Stimulated activated CD4-positive, alpha-beta T cell treated with anti-CD3 and anti-CD28 coated beads, Interleukin-4, amount 100 ng/mL, for 48 hours (primary cell): ENCODE data around the gene CCDC88C.

Source experiments
- DNase-seq, 2 donors: peaks; one replicate each; pipeline ENCODE4 v3.0.0-alpha.2; 2020; ENCODE audit warnings: low read depth in 2 of 2

CCDC88C gene

GRCh38 chr14:91350483-91350812 lies 67.2 kb downstream of the CCDC88C start:
- no peak for DNase-seq

- peak; percentile 33 to 63 for DNase-seq
Observed at GRCh38 chr14:91349481-91350074, 68.0 kb downstream of the CCDC88C start.

GRCh38 chr14:91348845-91349465 lies 68.7 kb downstream of the CCDC88C start:
- no peak for DNase-seq

- DNase-seq = no peak
Observed at GRCh38 chr14:91346838-91347173, 70.8 kb downstream of the CCDC88C start.

GRCh38 chr14:91344096-91344495 lies 73.5 kb downstream of the CCDC88C start:
- no peak for DNase-seq

- no peak for DNase-seq
Observed at GRCh38 chr14:91343051-91343450, 74.6 kb downstream of the CCDC88C start.

- DNase-seq = no peak
Observed at GRCh38 chr14:91342206-91342760, 75.3 kb downstream of the CCDC88C start.

GRCh38 chr14:91341751-91342154 lies 75.9 kb downstream of the CCDC88C start:
- no peak for DNase-seq

GRCh38 chr14:91341334-91341733 lies 76.3 kb downstream of the CCDC88C start:
- no peak for DNase-seq

GRCh38 chr14:91339671-91340369 lies 77.8 kb downstream of the CCDC88C start:
- DNase-seq = no peak

- no peak for DNase-seq
Observed at GRCh38 chr14:91339076-91339475, 78.5 kb downstream of the CCDC88C start.

- no peak for DNase-seq
Observed at GRCh38 chr14:91338379-91338778, 79.2 kb downstream of the CCDC88C start.

GRCh38 chr14:91337699-91338335 lies 79.8 kb downstream of the CCDC88C start:
- no peak for DNase-seq

GRCh38 chr14:91336093-91336450 lies 81.5 kb downstream of the CCDC88C start:
- DNase-seq = no peak

GRCh38 chr14:91335191-91336092 lies 82.2 kb downstream of the CCDC88C start:
- DNase-seq = no peak

GRCh38 chr14:91333650-91334039 lies 84.0 kb downstream of the CCDC88C start:
- no peak for DNase-seq

GRCh38 chr14:91332986-91333649 lies 84.5 kb downstream of the CCDC88C start:
- DNase-seq = no peak

GRCh38 chr14:91332171-91332985 lies 85.2 kb downstream of the CCDC88C start:
- DNase-seq = no peak

- no peak for DNase-seq
Observed at GRCh38 chr14:91331721-91332120, 85.9 kb downstream of the CCDC88C start.

GRCh38 chr14:91330856-91331255 lies 86.8 kb downstream of the CCDC88C start:
- no peak for DNase-seq
